ENCODE measurements around the gene GALNT14. TPM values are rescaled to one million over a fixed set of nuclear protein-coding genes. Genes with fewer than 3 reads are reported as not detected.

Gene GALNT14
- total and polyA plus RNA-seq, 5 donors from 2014 or later, result not detected

DNA sequence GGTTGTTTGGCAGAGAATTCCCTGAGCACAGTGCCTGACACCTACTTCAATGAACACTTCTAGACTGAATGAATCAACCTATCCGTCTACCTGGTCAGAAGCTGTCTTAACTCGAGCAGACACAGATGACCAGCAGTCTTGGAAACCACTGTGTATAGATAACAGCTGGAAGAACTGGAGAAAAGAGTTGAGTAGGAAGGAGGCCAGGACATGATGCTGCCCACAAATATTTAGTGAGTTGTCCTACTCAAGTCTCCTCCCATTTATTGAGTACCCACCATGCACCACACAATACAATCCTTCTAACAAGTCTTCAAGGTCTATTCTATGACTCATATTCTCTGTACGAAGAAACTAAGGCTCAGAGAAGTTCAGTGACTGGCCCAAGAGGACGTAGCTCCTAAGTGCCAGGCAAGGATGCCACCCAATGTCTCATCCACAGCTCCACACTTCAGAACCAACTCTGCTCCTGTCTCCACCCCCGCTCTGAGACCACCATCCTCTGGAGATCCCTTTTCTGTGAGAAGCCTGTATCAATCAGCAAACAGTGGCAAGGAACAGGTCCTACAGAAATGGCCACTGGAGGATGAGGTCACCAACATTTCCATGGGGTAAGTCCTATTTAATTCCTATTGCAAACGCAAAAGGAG, 62.2 kb downstream of the GALNT14 start:
- Histone ChIP-seq H3K36me3 (ENCODE audit: control insufficient read depth, insufficient read depth, low read length) (no peaks in the 10 kb centered on the region), H3K27me3 (ENCODE audit: control insufficient read depth, insufficient read depth, low read length) (no peaks in the 10 kb centered on the region), H3K4me3 (ENCODE audit: low read depth, low read length) (no peak overlapping the region), H3K27ac (ENCODE audit: insufficient read depth, low read length, poor library complexity, severe bottlenecking) (no peak overlapping the region), H3K4me1 (ENCODE audit: control insufficient read depth, insufficient read depth, low read length, poor library complexity, severe bottlenecking) (no peaks in the 10 kb centered on the region), H3K9me3 (ENCODE audit: control insufficient read depth in 2 of 2, low read length in 2 of 2) (no peaks in the 10 kb centered on the region)
- Mint-ChIP-seq H3K27ac (no peak overlapping the region), H3K4me1 (no peaks in the 10 kb centered on the region), H3K4me3 (no peak overlapping the region), H3K27me3 (peaks cover 5% of the 10 kb centered on the region), H3K9me3 (no peaks in the 10 kb centered on the region), H3K36me3 (no peaks in the 10 kb centered on the region)
- ATAC-seq (ENCODE audit: low read depth in 2 of 2), result no peak
- DNase-seq, result no peak

DNA sequence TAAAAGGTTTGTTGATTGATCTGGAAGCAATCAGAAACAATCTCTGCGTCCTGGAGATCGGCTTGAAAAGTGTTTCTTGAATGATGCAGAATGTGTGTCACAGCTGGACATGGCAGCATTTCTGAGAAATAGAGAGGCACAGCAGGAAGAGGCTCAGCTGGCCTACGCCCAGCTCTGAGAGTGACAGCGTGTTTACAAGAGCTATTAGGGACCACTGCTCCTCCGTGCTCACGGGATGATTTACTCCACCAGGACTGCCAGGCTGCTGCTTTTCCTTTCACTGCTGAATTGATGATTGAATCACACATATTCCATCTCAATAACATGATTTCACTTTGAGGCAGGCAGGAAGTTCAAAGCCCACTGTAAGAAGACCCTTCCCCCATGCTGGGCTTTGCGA, 62.8 kb downstream of the GALNT14 start:
- no peak for DNase-seq
- Mint-ChIP-seq H3K9me3 (no peaks in the 10 kb centered on the region), H3K27ac (no peak overlapping the region), H3K4me1 (no peaks in the 10 kb centered on the region), H3K4me3 (no peak overlapping the region), H3K36me3 (no peaks in the 10 kb centered on the region), H3K27me3 (peaks cover 5% of the 10 kb centered on the region)
- Histone ChIP-seq H3K4me3 (ENCODE audit: low read depth, low read length) (no peak overlapping the region), H3K9me3 (ENCODE audit: control insufficient read depth in 2 of 2, low read length in 2 of 2) (no peaks in the 10 kb centered on the region), H3K4me1 (ENCODE audit: control insufficient read depth, insufficient read depth, low read length, poor library complexity, severe bottlenecking) (no peaks in the 10 kb centered on the region), H3K27ac (ENCODE audit: insufficient read depth, low read length, poor library complexity, severe bottlenecking) (no peak overlapping the region), H3K27me3 (ENCODE audit: control insufficient read depth, insufficient read depth, low read length) (no peaks in the 10 kb centered on the region), H3K36me3 (ENCODE audit: control insufficient read depth, insufficient read depth, low read length) (no peaks in the 10 kb centered on the region)
- ATAC-seq (ENCODE audit: low read depth in 2 of 2), result no peak

DNA sequence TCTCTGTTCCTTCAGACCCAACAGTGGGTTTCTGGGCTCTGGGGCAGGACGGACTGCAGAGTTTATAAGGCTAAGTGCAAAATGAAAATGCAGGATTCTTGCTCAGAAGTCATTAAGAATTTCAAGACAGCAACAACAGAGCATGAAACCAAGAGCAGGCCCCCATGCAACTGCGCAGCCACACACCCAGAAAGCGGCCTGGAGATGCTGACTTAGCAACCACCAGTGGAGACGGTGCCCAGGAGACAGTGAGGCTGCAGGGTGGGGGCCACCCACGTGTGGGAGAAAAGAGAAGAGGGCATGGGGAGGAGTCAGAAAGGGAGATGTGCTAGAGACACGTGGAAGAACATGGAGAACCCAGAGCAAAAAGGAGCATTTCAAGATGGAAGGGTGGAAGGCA, 66.5 kb downstream of the GALNT14 start:
- Histone ChIP-seq H3K4me3 (ENCODE audit: low read depth, low read length) (no peak overlapping the region), H3K36me3 (ENCODE audit: control insufficient read depth, insufficient read depth, low read length) (no peaks in the 10 kb centered on the region), H3K27me3 (ENCODE audit: control insufficient read depth, insufficient read depth, low read length) (no peaks in the 10 kb centered on the region), H3K27ac (ENCODE audit: insufficient read depth, low read length, poor library complexity, severe bottlenecking) (no peak overlapping the region), H3K4me1 (ENCODE audit: control insufficient read depth, insufficient read depth, low read length, poor library complexity, severe bottlenecking) (no peaks in the 10 kb centered on the region), H3K9me3 (ENCODE audit: control insufficient read depth in 2 of 2, low read length in 2 of 2) (no peaks in the 10 kb centered on the region)
- ATAC-seq (ENCODE audit: low read depth in 2 of 2), result no peak
- H3K4me1 Mint-ChIP-seq, result no peaks in the 10 kb centered on the region
- no peak overlapping the region for H3K27ac Mint-ChIP-seq
- H3K4me3 Mint-ChIP-seq, result no peak overlapping the region
- no peaks in the 10 kb centered on the region for H3K36me3 Mint-ChIP-seq
- no peak for DNase-seq
- no peaks in the 10 kb centered on the region for H3K9me3 Mint-ChIP-seq
- no peaks in the 10 kb centered on the region for H3K27me3 Mint-ChIP-seq

- ATAC-seq (ENCODE audit: low read depth in 2 of 2), result no peak
- no peaks in the 10 kb centered on the region for H3K36me3 ChIP-seq (ENCODE audit: control insufficient read depth, insufficient read depth, low read length)
- Mint-ChIP-seq H3K4me1 (no peaks in the 10 kb centered on the region), H3K27ac (no peak overlapping the region), H3K36me3 (no peaks in the 10 kb centered on the region), H3K9me3 (no peaks in the 10 kb centered on the region), H3K4me3 (no peak overlapping the region), H3K27me3 (no peaks in the 10 kb centered on the region)
- no peak overlapping the region for H3K4me3 ChIP-seq (ENCODE audit: low read depth, low read length)
- H3K27me3 ChIP-seq (ENCODE audit: control insufficient read depth, insufficient read depth, low read length), result no peaks in the 10 kb centered on the region
- no peaks in the 10 kb centered on the region for H3K4me1 ChIP-seq (ENCODE audit: control insufficient read depth, insufficient read depth, low read length, poor library complexity, severe bottlenecking)
- no peak overlapping the region for H3K27ac ChIP-seq (ENCODE audit: insufficient read depth, low read length, poor library complexity, severe bottlenecking)
- no peaks in the 10 kb centered on the region for H3K9me3 ChIP-seq (ENCODE audit: control insufficient read depth in 2 of 2, low read length in 2 of 2)
- no peak for DNase-seq
These were observed 67.7 kb downstream of the GALNT14 start for GRCh38 chr2:31070339-31071125.

DNA sequence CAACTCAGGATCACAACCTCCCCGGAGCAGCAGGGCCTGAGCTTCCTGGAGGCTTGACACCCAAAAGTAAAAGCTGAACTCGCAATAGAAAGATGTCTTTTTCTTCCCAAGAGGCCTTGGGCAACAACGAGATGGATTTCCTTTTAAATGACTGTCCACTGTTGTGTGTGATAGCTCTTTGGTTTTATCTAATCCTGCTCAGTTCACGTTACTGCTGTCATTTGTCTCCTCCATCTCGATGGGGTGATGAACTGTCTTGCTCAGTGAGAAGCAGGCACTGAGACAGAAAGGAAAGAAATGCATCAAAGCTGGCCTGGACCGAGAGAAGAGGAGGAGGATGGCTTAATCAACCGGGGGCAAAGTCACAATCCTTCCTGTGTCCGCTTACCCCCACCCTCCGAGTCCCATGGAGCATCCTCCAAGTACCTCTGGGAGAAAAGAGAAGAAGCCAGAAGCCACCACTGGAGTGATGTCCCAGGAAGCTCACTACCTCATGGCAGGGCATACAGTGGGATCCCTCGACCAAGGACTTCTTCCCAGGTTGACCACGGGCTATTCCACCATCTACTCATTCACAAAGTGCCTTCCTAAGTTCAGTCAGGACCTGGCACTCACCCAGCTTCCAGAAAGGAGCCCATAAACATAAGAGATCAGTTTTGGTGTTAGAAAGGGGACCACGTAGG, 68.5 kb downstream of the GALNT14 start:
- H3K27me3 ChIP-seq (ENCODE audit: control insufficient read depth, insufficient read depth, low read length), result no peaks in the 10 kb centered on the region
- H3K4me1 ChIP-seq (ENCODE audit: control insufficient read depth, insufficient read depth, low read length, poor library complexity, severe bottlenecking), result no peaks in the 10 kb centered on the region
- H3K9me3 Mint-ChIP-seq, result no peaks in the 10 kb centered on the region
- no peaks in the 10 kb centered on the region for H3K4me1 Mint-ChIP-seq
- H3K4me3 Mint-ChIP-seq, result no peak overlapping the region
- H3K36me3 Mint-ChIP-seq, result no peaks in the 10 kb centered on the region
- no peak overlapping the region for H3K27ac Mint-ChIP-seq
- H3K36me3 ChIP-seq (ENCODE audit: control insufficient read depth, insufficient read depth, low read length), result no peaks in the 10 kb centered on the region
- no peak for ATAC-seq (ENCODE audit: low read depth in 2 of 2)
- no peaks in the 10 kb centered on the region for H3K27me3 Mint-ChIP-seq
- no peak overlapping the region for H3K27ac ChIP-seq (ENCODE audit: insufficient read depth, low read length, poor library complexity, severe bottlenecking)
- no peaks in the 10 kb centered on the region for H3K9me3 ChIP-seq (ENCODE audit: control insufficient read depth in 2 of 2, low read length in 2 of 2)
- DNase-seq, result no peak
- no peak overlapping the region for H3K4me3 ChIP-seq (ENCODE audit: low read depth, low read length)

GRCh38 chr2:31067259-31067658, 71.0 kb downstream of the GALNT14 start:
- H3K9me3 ChIP-seq (ENCODE audit: control insufficient read depth in 2 of 2, low read length in 2 of 2), result no peaks in the 10 kb centered on the region
- no peak overlapping the region for H3K4me3 Mint-ChIP-seq
- H3K4me3 ChIP-seq (ENCODE audit: low read depth, low read length), result no peak overlapping the region
- H3K27ac ChIP-seq (ENCODE audit: insufficient read depth, low read length, poor library complexity, severe bottlenecking), result no peak overlapping the region
- no peaks in the 10 kb centered on the region for H3K27me3 ChIP-seq (ENCODE audit: control insufficient read depth, insufficient read depth, low read length)
- DNase-seq (no peak), ATAC-seq (ENCODE audit: low read depth in 2 of 2) (no peak)
- H3K9me3 Mint-ChIP-seq, result no peaks in the 10 kb centered on the region
- H3K4me1 ChIP-seq (ENCODE audit: control insufficient read depth, insufficient read depth, low read length, poor library complexity, severe bottlenecking), result no peaks in the 10 kb centered on the region
- no peak overlapping the region for H3K27ac Mint-ChIP-seq
- no peaks in the 10 kb centered on the region for H3K27me3 Mint-ChIP-seq
- no peaks in the 10 kb centered on the region for H3K4me1 Mint-ChIP-seq
- no peaks in the 10 kb centered on the region for H3K36me3 ChIP-seq (ENCODE audit: control insufficient read depth, insufficient read depth, low read length)
- no peaks in the 10 kb centered on the region for H3K36me3 Mint-ChIP-seq

DNA sequence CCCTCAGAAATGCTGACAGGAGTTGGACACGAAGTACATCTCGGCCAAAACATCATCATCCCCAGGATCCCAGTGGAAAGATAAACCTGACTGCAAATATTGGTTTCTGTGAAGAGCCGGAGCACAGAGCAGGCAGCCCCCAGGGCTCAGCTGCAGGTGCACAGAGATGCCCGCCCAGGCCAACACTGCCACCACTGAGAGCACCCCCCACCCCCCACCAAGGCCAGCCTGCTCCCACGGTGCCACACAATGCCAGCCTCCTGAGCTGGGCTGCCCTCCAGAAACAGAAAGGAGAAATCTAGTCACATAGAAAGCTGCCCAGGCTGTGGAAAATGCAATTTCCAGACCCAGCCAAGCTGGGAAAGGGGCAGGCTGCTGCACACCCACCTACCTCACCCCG, 71.7 kb downstream of the GALNT14 start:
- H3K9me3 Mint-ChIP-seq, result peaks cover 0 to 3% (median 0%) of the 10 kb centered on the region in 7 donors
- DNase-seq, result no peak
- Histone ChIP-seq H3K36me3 (ENCODE audit: control insufficient read depth, insufficient read depth, low read length) (no peaks in the 10 kb centered on the region), H3K4me1 (ENCODE audit: control insufficient read depth, insufficient read depth, low read length, poor library complexity, severe bottlenecking) (no peaks in the 10 kb centered on the region), H3K4me3 (ENCODE audit: low read depth, low read length) (no peak overlapping the region), H3K27ac (ENCODE audit: insufficient read depth, low read length, poor library complexity, severe bottlenecking) (no peak overlapping the region), H3K27me3 (ENCODE audit: control insufficient read depth, insufficient read depth, low read length) (no peaks in the 10 kb centered on the region), H3K9me3 (ENCODE audit: control insufficient read depth in 2 of 2, low read length in 2 of 2) (no peaks in the 10 kb centered on the region)
- H3K4me1 Mint-ChIP-seq, result no peaks in the 10 kb centered on the region
- no peaks in the 10 kb centered on the region for H3K36me3 Mint-ChIP-seq
- no peak overlapping the region for H3K27ac Mint-ChIP-seq
- ATAC-seq (ENCODE audit: low read depth in 2 of 2), result no peak
- no peak overlapping the region for H3K4me3 Mint-ChIP-seq
- no peaks in the 10 kb centered on the region for H3K27me3 Mint-ChIP-seq
